PC-3 (cell line): Measurements from ENCODE around the gene GUF1.

Experiments
- CTCF ChIP-seq: fragments of 300-600 bp; sonication (generic); conservative IDR thresholded peaks from 2 replicates; pipeline ENCODE4 v1.5.1; 2017; ENCODE audit warnings: antibody characterized with exemption, low read depth, mild to moderate bottlenecking, low read length
- EZH2 ChIP-seq: fragments of 300-600 bp; sonication (generic); IDR thresholded peaks from one replicate; pipeline ENCODE4 v1.6.1; 2017; ENCODE audit warnings: antibody characterized with exemption, mild to moderate bottlenecking, low read length; ENCODE audit not compliant: unreplicated experiment
- EZH2phosphoT487 ChIP-seq: fragments of 300-600 bp; sonication (generic); IDR thresholded peaks from 2 replicates; pipeline ENCODE4 v1.6.1; 2018; ENCODE audit warnings: mild to moderate bottlenecking, antibody characterized with exemption, low read length, borderline replicate concordance

GRCh38 chr4:44674471-44674870, 3.7 kb upstream of the GUF1 start:
- TF ChIP-seq CTCF (peak; percentile 26; the same call in 1 of the 2 replicates), EZH2 (no peak), EZH2phosphoT487 (no peak)
